HepG2 (cell line): Measurements from ENCODE around the gene SCAF11. TPM values are rescaled to one million over a fixed set of nuclear protein-coding genes. Genes with fewer than 3 reads are reported as not detected.

Experiments used
- ATAC-seq: fragments of 200-7000 bp; cut with Tn5 transposase; 3 replicates; pipeline ENCODE4 v1.9.1; 2020; ENCODE audit warnings: mild to moderate bottlenecking, moderate library complexity
- BruUV-seq: library from RNA; stranded (reverse); fragments of 400-500 nt; replicated peaks from 2 replicates; lab custom pipeline; 2021; lab: Mats Ljungman, UMichigan
- CTCF ChIA-PET: fragments of 300-600 bp; formaldehyde crosslinking; extraction: SDS; loops from one replicate; lab custom pipeline; 2021; ENCODE audit warnings: low total read pairs, inconsistent platforms, low intra/inter-chr PET ratio; lab: Yijun Ruan, JAX
- POLR2A ChIA-PET: fragments of 350-600 bp; sonication (Branson Sonifier 250); formaldehyde crosslinking; loops from one replicate; lab custom pipeline; 2020; ENCODE audit warnings: antibody characterized with exemption, inconsistent platforms; lab: Yijun Ruan, JAX
- DNase-seq: peaks from one replicate; pipeline ENCODE4 v3.0.0-alpha.2; 2015; ENCODE audit warnings: low spot score
- FAIRE-seq: peaks from 3 replicates; lab custom pipeline; 2011; peaks lifted over from hg19 to GRCh38; lab: Jason Lieb, UNC
- H2AFZ ChIP-seq: one replicate; pipeline ENCODE4 v1.6.1; 2011; ENCODE audit warnings: low read length, inconsistent platforms
- H3K27ac ChIP-seq: fragments of 300-600 bp; 3 replicates; pipeline ENCODE4 v1.8.0; 2011; ENCODE audit warnings: mixed run types, mild to moderate bottlenecking, mixed read lengths, low read length, inconsistent platforms; ENCODE audit not compliant: insufficient read depth; ENCODE audit errors: extremely low read length
- H3K27me3 ChIP-seq, 2 experiments: fragments of 200-600 bp in 1 of 2; 2 replicates in 1 of 2; 3 replicates in 1 of 2; pipeline versions ENCODE4 v1.6.0 to v1.8.0; 2011; ENCODE audit warnings: low read length in 2 of 2, mild to moderate bottlenecking in 2 of 2, moderate library complexity in 2 of 2, inconsistent platforms in 1 of 2; ENCODE audit not compliant: insufficient read depth in 2 of 2, control insufficient read depth in 1 of 2
- H3K36me3 ChIP-seq, 2 experiments: fragments of 200-600 bp in 1 of 2; replicated peaks in 1 of 2; 2 replicates in 1 of 2; 3 replicates in 1 of 2; pipeline versions ENCODE4 v1.5.1 to v1.8.0; 2011; ENCODE audit warnings: low read length in 2 of 2, inconsistent platforms in 1 of 2; ENCODE audit not compliant: insufficient read depth in 2 of 2, control insufficient read depth in 1 of 2
- H3K4me1 ChIP-seq: 2 replicates; pipeline ENCODE4 v1.5.1; 2012; ENCODE audit warnings: low read length, inconsistent platforms; ENCODE audit not compliant: insufficient read depth
- H3K4me2 ChIP-seq: 2 replicates; pipeline ENCODE4 v1.6.0; 2011; ENCODE audit warnings: low read depth, low read length, inconsistent platforms
- H3K4me3 ChIP-seq, 3 experiments: fragments of 200-600 bp in 1 of 3; sonication (generic), shearing (Covaris generic) in 1 of 3; replicated peaks in 1 of 3; 2 replicates each; pipeline ENCODE4 v1.5.1; 2011 to 2016; ENCODE audit warnings: low read length in 3 of 3, inconsistent platforms in 2 of 3, low read depth in 2 of 3, mild to moderate bottlenecking in 2 of 3, control low read depth in 1 of 3, mixed read lengths in 1 of 3; ENCODE audit not compliant: insufficient read depth in 1 of 3
- H3K79me2 ChIP-seq: one replicate; pipeline ENCODE4 v1.6.1; 2011; ENCODE audit warnings: low read length, inconsistent platforms; ENCODE audit not compliant: insufficient read depth
- H3K9ac ChIP-seq: 2 replicates; pipeline ENCODE4 v1.6.0; 2011; ENCODE audit warnings: mild to moderate bottlenecking, low read depth, low read length, inconsistent platforms; ENCODE audit not compliant: insufficient read depth
- H3K9me3 ChIP-seq: 2 replicates; pipeline ENCODE4 v1.5.1; 2012; ENCODE audit warnings: mild to moderate bottlenecking, low read length
- H4K20me1 ChIP-seq: 2 replicates; pipeline ENCODE4 v1.6.0; 2011; ENCODE audit warnings: inconsistent platforms, mild to moderate bottlenecking, low read length, moderate library complexity; ENCODE audit not compliant: insufficient read depth
- AKAP8 ChIP-seq: sonication (generic); formaldehyde crosslinking; IDR thresholded peaks from 2 replicates; pipeline ENCODE4 v1.5.1; 2020; ENCODE audit warnings: mild to moderate bottlenecking, missing genetic modification reagents
- CBX1 ChIP-seq: IDR thresholded peaks from one replicate; pipeline ENCODE4 v1.6.1; 2016; ENCODE audit warnings: antibody characterized with exemption, low read depth
- FOSL2 ChIP-seq: sonication (generic); formaldehyde crosslinking; IDR thresholded peaks from 2 replicates; pipeline ENCODE4 v1.4.0; 2020; ENCODE audit warnings: missing genetic modification reagents
- MAFK ChIP-seq, 2 experiments: IDR thresholded peaks in 1 of 2; conservative IDR thresholded peaks in 1 of 2; 2 replicates each; pipeline ENCODE4 v1.6.1; 2011; ENCODE audit warnings: improper control_type of control experiment in 2 of 2, low read length in 2 of 2
- YEATS2 ChIP-seq: sonication (generic); formaldehyde crosslinking; IDR thresholded peaks from 2 replicates; pipeline ENCODE4 v1.4.0; 2020; ENCODE audit warnings: missing genetic modification reagents, borderline replicate concordance
- ZBTB44 ChIP-seq: sonication (generic); formaldehyde crosslinking; IDR thresholded peaks from 2 replicates; pipeline ENCODE4 v1.4.0; 2020; ENCODE audit warnings: missing genetic modification reagents
- ZGPAT ChIP-seq: IDR thresholded peaks from 2 replicates; pipeline ENCODE4 v1.6.1; 2016; ENCODE audit warnings: mild to moderate bottlenecking
- ZMYM3 ChIP-seq: sonication (generic); formaldehyde crosslinking; IDR thresholded peaks from 2 replicates; pipeline ENCODE4 v1.5.1; 2020; ENCODE audit warnings: mild to moderate bottlenecking, missing genetic modification reagents
- ZNF329 ChIP-seq: sonication (generic); formaldehyde crosslinking; IDR thresholded peaks from 2 replicates; pipeline ENCODE4 v1.9.0; 2021; ENCODE audit warnings: low read depth, mild to moderate bottlenecking, missing genetic modification reagents
- ZNF441 ChIP-seq: sonication (generic); formaldehyde crosslinking; IDR thresholded peaks from 2 replicates; pipeline ENCODE4 v1.7.0; 2021; ENCODE audit warnings: missing genetic modification reagents, borderline replicate concordance
- ZNF615 ChIP-seq: sonication (generic); formaldehyde crosslinking; IDR thresholded peaks from 2 replicates; pipeline ENCODE4 v1.5.0; 2020; ENCODE audit warnings: mild to moderate bottlenecking, missing genetic modification reagents, borderline replicate concordance
- WGBS: methylation state at CpG from one replicate; pipeline ENCODE4 v1.1.6; 2017; ENCODE audit warnings: low lambda C conversion rate; 5-methylcytosine and 5-hydroxymethylcytosine counted together
- in situ Hi-C: cut with HindIII; loops from 2 replicates; pipeline ENCODE4 v1.10.0; 2017; ENCODE audit warnings: low pct_unique_long_range_greater_than_20kb; ENCODE audit not compliant: extremely low pct_ligation_motif_present
- intact Hi-C: fragments of 100-400 bp; cut with micrococcal nuclease; formaldehyde crosslinking; loops from one replicate; pipeline ENCODE4 v1.10.0; 2022; ENCODE audit not compliant: unreplicated experiment
- polyA plus RNA-seq, 8 experiments: library from polyadenylated mRNA; depleted of rRNA in 3 of 8; stranded (reverse) in 7 of 8; unstranded in 1 of 8; fragments of >200 nt; fragmentation: Illumina TruSeq in 4 of 8; extraction: Trizol in 4 of 8; gene quantifications; 2 replicates each; pipeline versions ENCODE4 v1.2.1 to v1.2.3, GENCODE V29; 2011 to 2016; ENCODE audit warnings: low read depth in 4 of 8, missing spikeins in 1 of 8, mixed read lengths in 1 of 8; ENCODE audit not compliant: insufficient read depth in 1 of 8
- total RNA-seq, 5 experiments: library from RNA; depleted of rRNA; stranded (reverse); fragments of >200 nt; fragmentation: Illumina TruSeq; extraction: Trizol; gene quantifications; 2 replicates each; pipeline ENCODE4 v1.2.3, GENCODE V29; 2016; ENCODE audit warnings: low read depth in 1 of 5

The SCAF11 gene
- total and polyA plus RNA-seq, 2 of the 13 experiments (the other 11 are each of a cell fraction or from before 2014, with no cell fraction given): 26.9 to 38.3 TPM

- no peak for TF ChIP-seq ZNF615
- TF ChIP-seq ZMYM3 (CRISPR knock-in tag): no peak
Observed at GRCh38 chr12:45944771-45945170, 45.6 kb downstream of the SCAF11 start (continued).

GRCh38 chr12:45939759-45940158 lies 50.6 kb downstream of the SCAF11 start:
- peak; percentile 4 for DNase-seq
- CTCF ChIA-PET: no interaction called here
- H3K27ac ChIP-seq: no peak overlapping the region
- H4K20me1 ChIP-seq: no peaks in the 10 kb centered on the region
- H3K9ac ChIP-seq: no peak overlapping the region
- no peak overlapping the region for H2AFZ ChIP-seq
- POLR2A ChIA-PET: no interaction called here
- TF ChIP-seq YEATS2 (CRISPR knock-in tag) (no peak), CBX1 (no peak), ZBTB44 (CRISPR knock-in tag) (no peak), AKAP8 (CRISPR knock-in tag) (no peak), FOSL2 (no peak), ZNF441 (CRISPR knock-in tag) (no peak), ZNF329 (CRISPR knock-in tag) (no peak), MAFK (conservative IDR thresholded peaks at IDR 0.05 in 1 of 2, IDR thresholded peaks at IDR 0.05 in 1 of 2; ENCODE audit: low read length in 2 of 2) (peak; percentile 20 to 52; a peak in 2 of 4 replicates), ZGPAT (no peak)
- TF ChIP-seq, all 625 proteins: peak for 1
- H3K4me3 ChIP-seq: no peak overlapping the region
- no peaks in the 10 kb centered on the region for H3K27me3 ChIP-seq
- no peaks in the 10 kb centered on the region for H3K79me2 ChIP-seq
- in situ Hi-C loops (no loop called here), intact Hi-C loops (no loop called here)
- H3K9me3 ChIP-seq: no peaks in the 10 kb centered on the region
- BruUV-seq: no TSS peak
- FAIRE-seq: no peak
- peaks cover 4 to 39% of the 10 kb centered on the region in 2 experiments for H3K36me3 ChIP-seq
- H3K4me2 ChIP-seq: no peak overlapping the region
- H3K4me1 ChIP-seq: no peaks in the 10 kb centered on the region
- ATAC-seq: no peak
- 88% methylated on average over 2 of the region's 2 CpGs for WGBS
